Thyroid gland (tissue), 4 donors: ENCODE measurements around the gene BRMS1L.

Experiments
- POLR2A ChIP-seq, 2 donors: fragments of 450-650 bp; IDR thresholded peaks; one replicate each; pipeline ENCODE4 v1.6.1; 2017; ENCODE audit warnings: antibody characterized with exemption in 2 of 2, mild to moderate bottlenecking in 2 of 2, moderate library complexity in 1 of 2
- TF ChIP-seq, protein P1 (sequence below), 6 experiments: fragments of 200-600 bp in 3 of 6; fragments of 450-650 bp in 3 of 6; sonication (generic) in 3 of 6; IDR thresholded peaks; one replicate each; pipeline ENCODE4 v1.5.1; 2016 to 2019; ENCODE audit warnings: antibody characterized with exemption in 6 of 6, mild to moderate bottlenecking in 2 of 6, inconsistent platforms in 1 of 6, moderate library complexity in 1 of 6

DNA sequence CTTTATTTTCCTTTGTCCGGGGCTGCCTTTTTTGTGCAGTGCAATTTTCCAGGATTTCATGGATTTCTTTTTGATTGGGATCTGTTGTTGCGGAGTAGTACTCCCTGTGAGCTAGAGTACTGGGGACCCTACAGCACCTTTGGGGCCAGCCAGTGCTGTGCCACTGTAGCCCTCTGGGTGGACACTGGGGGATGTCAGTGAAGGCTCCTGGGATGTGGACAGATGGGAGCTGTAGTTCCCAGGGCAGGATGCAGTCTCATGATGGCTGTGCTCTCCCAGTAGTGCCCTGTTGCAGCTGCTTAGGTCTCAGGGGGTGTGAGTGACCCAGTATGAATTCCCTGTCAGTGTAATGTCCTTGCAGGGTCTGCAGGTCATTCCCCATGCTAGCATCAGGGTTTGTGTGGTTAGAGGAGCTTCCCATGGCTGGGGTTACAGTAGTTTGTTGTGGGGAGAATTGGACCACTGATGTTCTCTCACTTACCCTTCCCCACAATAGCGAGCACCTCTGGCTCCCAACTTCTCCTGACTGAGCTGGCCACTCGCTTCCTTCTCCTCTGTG lies 72.2 kb downstream of the BRMS1L start:
- no peak for TF ChIP-seq POLR2A (IDR thresholded peaks at IDR 0.05)
- TF ChIP-seq, protein P1, sequence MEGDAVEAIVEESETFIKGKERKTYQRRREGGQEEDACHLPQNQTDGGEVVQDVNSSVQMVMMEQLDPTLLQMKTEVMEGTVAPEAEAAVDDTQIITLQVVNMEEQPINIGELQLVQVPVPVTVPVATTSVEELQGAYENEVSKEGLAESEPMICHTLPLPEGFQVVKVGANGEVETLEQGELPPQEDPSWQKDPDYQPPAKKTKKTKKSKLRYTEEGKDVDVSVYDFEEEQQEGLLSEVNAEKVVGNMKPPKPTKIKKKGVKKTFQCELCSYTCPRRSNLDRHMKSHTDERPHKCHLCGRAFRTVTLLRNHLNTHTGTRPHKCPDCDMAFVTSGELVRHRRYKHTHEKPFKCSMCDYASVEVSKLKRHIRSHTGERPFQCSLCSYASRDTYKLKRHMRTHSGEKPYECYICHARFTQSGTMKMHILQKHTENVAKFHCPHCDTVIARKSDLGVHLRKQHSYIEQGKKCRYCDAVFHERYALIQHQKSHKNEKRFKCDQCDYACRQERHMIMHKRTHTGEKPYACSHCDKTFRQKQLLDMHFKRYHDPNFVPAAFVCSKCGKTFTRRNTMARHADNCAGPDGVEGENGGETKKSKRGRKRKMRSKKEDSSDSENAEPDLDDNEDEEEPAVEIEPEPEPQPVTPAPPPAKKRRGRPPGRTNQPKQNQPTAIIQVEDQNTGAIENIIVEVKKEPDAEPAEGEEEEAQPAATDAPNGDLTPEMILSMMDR (IDR thresholded peaks at IDR 0.05), result no peak
